ENCODE data around the gene KRTAP12-4.

KRTAP12-4 gene

GRCh38 chr21:44625756-44626155 lies 28.7 kb downstream of the KRTAP12-4 start:
- TF ChIP-seq, protein P1, sequence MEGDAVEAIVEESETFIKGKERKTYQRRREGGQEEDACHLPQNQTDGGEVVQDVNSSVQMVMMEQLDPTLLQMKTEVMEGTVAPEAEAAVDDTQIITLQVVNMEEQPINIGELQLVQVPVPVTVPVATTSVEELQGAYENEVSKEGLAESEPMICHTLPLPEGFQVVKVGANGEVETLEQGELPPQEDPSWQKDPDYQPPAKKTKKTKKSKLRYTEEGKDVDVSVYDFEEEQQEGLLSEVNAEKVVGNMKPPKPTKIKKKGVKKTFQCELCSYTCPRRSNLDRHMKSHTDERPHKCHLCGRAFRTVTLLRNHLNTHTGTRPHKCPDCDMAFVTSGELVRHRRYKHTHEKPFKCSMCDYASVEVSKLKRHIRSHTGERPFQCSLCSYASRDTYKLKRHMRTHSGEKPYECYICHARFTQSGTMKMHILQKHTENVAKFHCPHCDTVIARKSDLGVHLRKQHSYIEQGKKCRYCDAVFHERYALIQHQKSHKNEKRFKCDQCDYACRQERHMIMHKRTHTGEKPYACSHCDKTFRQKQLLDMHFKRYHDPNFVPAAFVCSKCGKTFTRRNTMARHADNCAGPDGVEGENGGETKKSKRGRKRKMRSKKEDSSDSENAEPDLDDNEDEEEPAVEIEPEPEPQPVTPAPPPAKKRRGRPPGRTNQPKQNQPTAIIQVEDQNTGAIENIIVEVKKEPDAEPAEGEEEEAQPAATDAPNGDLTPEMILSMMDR (IDR thresholded peaks at IDR 0.05) = no peak
- no peak overlapping the region for H2AFZ ChIP-seq
- no peak overlapping the region for H3K27ac ChIP-seq
- H3K27me3 ChIP-seq (ENCODE audit: control insufficient read depth, insufficient read depth, low read length) = no peaks in the 10 kb centered on the region
- no peaks in the 10 kb centered on the region for H3K4me1 ChIP-seq
- no peak overlapping the region for H3K4me2 ChIP-seq (ENCODE audit: low read length)
- H3K79me2 ChIP-seq = no peaks in the 10 kb centered on the region
- no peak overlapping the region for H3K4me3 ChIP-seq (ENCODE audit: low read depth, low read length)
- H3K9me3 ChIP-seq (ENCODE audit: control insufficient read depth, low read length) = no peaks in the 10 kb centered on the region
- H3K36me3 ChIP-seq (ENCODE audit: control insufficient read depth, insufficient read depth, low read length) = no peaks in the 10 kb centered on the region
- H3K9ac ChIP-seq = no peak overlapping the region

DNA sequence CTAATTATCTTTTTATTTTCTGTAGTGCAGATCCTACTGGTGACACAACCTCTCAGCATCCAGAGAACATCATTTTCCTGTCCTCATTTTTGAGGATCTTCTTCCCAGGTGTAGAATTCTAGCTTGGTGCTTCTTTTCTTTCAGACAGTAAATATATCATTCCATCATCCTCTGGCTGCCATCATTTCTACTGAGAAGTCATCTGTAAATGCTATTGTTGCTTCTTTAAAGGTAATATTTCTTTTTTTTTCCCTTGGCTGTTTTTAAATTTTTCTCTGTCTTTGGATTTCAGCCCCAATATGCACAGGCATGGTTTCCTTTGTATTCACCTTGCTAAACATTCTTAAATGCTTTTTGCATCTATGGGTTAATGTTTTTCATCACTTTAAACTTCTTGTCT lies 30.9 kb downstream of the KRTAP12-4 start:
- TF ChIP-seq, protein P1 (IDR thresholded peaks at IDR 0.05) = no peak
- Histone ChIP-seq H3K9me3 (ENCODE audit: control insufficient read depth, low read length) (no peaks in the 10 kb centered on the region), H3K4me1 (no peaks in the 10 kb centered on the region), H3K4me2 (ENCODE audit: low read length) (no peak overlapping the region), H3K9ac (no peak overlapping the region), H2AFZ (no peak overlapping the region), H3K27ac (no peak overlapping the region), H3K4me3 (ENCODE audit: low read depth, low read length) (no peak overlapping the region), H3K36me3 (ENCODE audit: control insufficient read depth, insufficient read depth, low read length) (no peaks in the 10 kb centered on the region), H3K27me3 (ENCODE audit: control insufficient read depth, insufficient read depth, low read length) (no peaks in the 10 kb centered on the region), H3K79me2 (no peaks in the 10 kb centered on the region)

- Histone ChIP-seq H3K9ac (no peak overlapping the region), H3K4me3 (ENCODE audit: low read depth, low read length) (no peak overlapping the region), H3K4me2 (ENCODE audit: low read length) (no peak overlapping the region), H3K27me3 (ENCODE audit: control insufficient read depth, insufficient read depth, low read length) (no peaks in the 10 kb centered on the region), H3K36me3 (ENCODE audit: control insufficient read depth, insufficient read depth, low read length) (no peaks in the 10 kb centered on the region), H3K27ac (no peak overlapping the region), H3K9me3 (ENCODE audit: control insufficient read depth, low read length) (no peaks in the 10 kb centered on the region), H2AFZ (no peak overlapping the region), H3K79me2 (no peaks in the 10 kb centered on the region), H3K4me1 (no peaks in the 10 kb centered on the region)
- TF ChIP-seq, protein P1 (IDR thresholded peaks at IDR 0.05) = no peak
Measured at GRCh38 chr21:44619886-44620285, 34.6 kb downstream of the KRTAP12-4 start.

DNA sequence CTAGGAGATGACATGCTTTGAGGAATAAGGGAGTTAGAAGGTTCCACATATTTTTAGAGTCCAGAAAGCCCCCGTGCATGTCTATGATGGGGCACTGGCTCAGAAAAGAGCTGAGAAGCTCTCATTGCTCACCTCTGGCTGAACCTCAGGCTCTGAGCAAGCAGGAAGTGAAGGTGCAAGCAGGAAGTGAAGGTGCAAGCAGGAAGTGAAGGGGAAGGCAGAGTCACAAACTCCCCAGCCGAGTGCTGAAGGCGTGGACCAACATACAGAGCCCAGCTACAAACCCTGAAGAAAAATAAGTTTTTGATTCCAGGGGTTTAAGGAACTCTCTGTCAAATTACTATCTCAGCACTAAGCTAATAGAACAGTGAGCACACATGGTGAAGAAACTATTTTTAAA lies 35.5 kb downstream of the KRTAP12-4 start:
- Histone ChIP-seq H3K9me3 (ENCODE audit: control insufficient read depth, low read length) (no peaks in the 10 kb centered on the region), H3K4me2 (ENCODE audit: low read length) (no peak overlapping the region), H2AFZ (no peak overlapping the region), H3K27ac (no peak overlapping the region), H3K27me3 (ENCODE audit: control insufficient read depth, insufficient read depth, low read length) (no peaks in the 10 kb centered on the region), H3K36me3 (ENCODE audit: control insufficient read depth, insufficient read depth, low read length) (no peaks in the 10 kb centered on the region), H3K4me1 (no peaks in the 10 kb centered on the region), H3K4me3 (ENCODE audit: low read depth, low read length) (no peak overlapping the region), H3K79me2 (no peaks in the 10 kb centered on the region), H3K9ac (no peak overlapping the region)
- TF ChIP-seq, protein P1 (IDR thresholded peaks at IDR 0.05) = no peak

GRCh38 chr21:44618504-44618903 lies 36.0 kb downstream of the KRTAP12-4 start:
- Histone ChIP-seq H3K79me2 (no peaks in the 10 kb centered on the region), H3K27me3 (ENCODE audit: control insufficient read depth, insufficient read depth, low read length) (no peaks in the 10 kb centered on the region), H3K4me1 (no peaks in the 10 kb centered on the region), H2AFZ (no peak overlapping the region), H3K4me3 (ENCODE audit: low read depth, low read length) (no peak overlapping the region), H3K36me3 (ENCODE audit: control insufficient read depth, insufficient read depth, low read length) (no peaks in the 10 kb centered on the region), H3K4me2 (ENCODE audit: low read length) (no peak overlapping the region), H3K27ac (no peak overlapping the region), H3K9me3 (ENCODE audit: control insufficient read depth, low read length) (no peaks in the 10 kb centered on the region), H3K9ac (no peak overlapping the region)
- TF ChIP-seq, protein P1 (IDR thresholded peaks at IDR 0.05) = no peak

All from parathyroid adenoma (tissue), 2 donors.